ENCODE data around the gene WDPCP. TPM values are rescaled to one million over a fixed set of nuclear protein-coding genes. Genes with fewer than 3 reads are reported as not detected.
"Not testable (repeated sequence)": the region's sequence is repeated elsewhere in the genome, so short reads cannot be mapped to it uniquely, and the experiment has no call there.

Gene WDPCP
- total RNA-seq, 2 experiments from 2014 or later, result 4.9 to 6.3 TPM

- no peaks in the 10 kb centered on the region for H3K9me3 Mint-ChIP-seq
- no peaks in the 10 kb centered on the region for H3K36me3 Mint-ChIP-seq (ENCODE audit: low read depth)
- H3K4me3 Mint-ChIP-seq, result no peak overlapping the region
- ChIA-PET CTCF (no interaction called here), POLR2A (no interaction called here)
- DNase-seq, result no peak
- H3K4me1 Mint-ChIP-seq, result no peaks in the 10 kb centered on the region
- peaks cover 2% of the 10 kb centered on the region for H3K27me3 Mint-ChIP-seq
- no peak overlapping the region for H3K27ac Mint-ChIP-seq
These were observed 491.8 kb downstream of the WDPCP start for GRCh38 chr2:63096491-63096890.

GRCh38 chr2:63093502-63093901 is 494.8 kb downstream of the WDPCP start:
- CTCF ChIA-PET, result no interaction called here
- peaks cover 2% of the 10 kb centered on the region for H3K27me3 Mint-ChIP-seq
- H3K4me1 Mint-ChIP-seq, result no peaks in the 10 kb centered on the region
- no peak overlapping the region for H3K4me3 Mint-ChIP-seq
- no peaks in the 10 kb centered on the region for H3K36me3 Mint-ChIP-seq (ENCODE audit: low read depth)
- H3K9me3 Mint-ChIP-seq, result no peaks in the 10 kb centered on the region
- POLR2A ChIA-PET, result no interaction called here
- DNase-seq, result no peak
- H3K27ac Mint-ChIP-seq, result no peak overlapping the region

GRCh38 chr2:63092857-63093256 is 495.4 kb downstream of the WDPCP start:
- CTCF ChIA-PET, result no interaction called here
- POLR2A ChIA-PET, result no interaction called here
- no peak overlapping the region for H3K27ac Mint-ChIP-seq
- no peaks in the 10 kb centered on the region for H3K9me3 Mint-ChIP-seq
- no peaks in the 10 kb centered on the region for H3K36me3 Mint-ChIP-seq (ENCODE audit: low read depth)
- no peaks in the 10 kb centered on the region for H3K4me1 Mint-ChIP-seq
- no peak for DNase-seq
- H3K4me3 Mint-ChIP-seq, result no peak overlapping the region
- peaks cover 2% of the 10 kb centered on the region for H3K27me3 Mint-ChIP-seq

- Mint-ChIP-seq H3K27ac (no peak overlapping the region), H3K9me3 (no peaks in the 10 kb centered on the region), H3K36me3 (ENCODE audit: low read depth) (no peaks in the 10 kb centered on the region), H3K27me3 (peaks cover 2% of the 10 kb centered on the region), H3K4me1 (no peaks in the 10 kb centered on the region), H3K4me3 (no peak overlapping the region)
- CTCF ChIA-PET, result no interaction called here
- DNase-seq, result no peak
- POLR2A ChIA-PET, result no interaction called here
These were observed 495.9 kb downstream of the WDPCP start for GRCh38 chr2:63092401-63092800.

GRCh38 chr2:63086687-63087086 is 501.6 kb downstream of the WDPCP start:
- Mint-ChIP-seq H3K4me3 (no peak overlapping the region), H3K27me3 (peaks cover 11% of the 10 kb centered on the region), H3K27ac (no peak overlapping the region), H3K36me3 (ENCODE audit: low read depth) (no peaks in the 10 kb centered on the region), H3K4me1 (no peaks in the 10 kb centered on the region), H3K9me3 (no peaks in the 10 kb centered on the region)
- POLR2A ChIA-PET, result no interaction called here
- CTCF ChIA-PET, result no interaction called here
- no peak for DNase-seq

GRCh38 chr2:63081404-63081803 is 506.9 kb downstream of the WDPCP start:
- Mint-ChIP-seq H3K4me3 (no peak overlapping the region), H3K27ac (no peak overlapping the region), H3K36me3 (ENCODE audit: low read depth) (no peaks in the 10 kb centered on the region), H3K27me3 (peaks cover 14% of the 10 kb centered on the region), H3K9me3 (no peaks in the 10 kb centered on the region), H3K4me1 (peaks cover 5% of the 10 kb centered on the region)
- ChIA-PET CTCF (no interaction called here), POLR2A (no interaction called here)
- DNase-seq, result no peak

GRCh38 chr2:63078852-63079606 is 509.2 kb downstream of the WDPCP start:
- Mint-ChIP-seq H3K4me3 (no peak overlapping the region), H3K27ac (no peak overlapping the region), H3K9me3 (no peaks in the 10 kb centered on the region), H3K36me3 (ENCODE audit: low read depth) (no peaks in the 10 kb centered on the region), H3K27me3 (peaks cover 8% of the 10 kb centered on the region), H3K4me1 (peaks cover 5% of the 10 kb centered on the region)
- CTCF ChIA-PET, result no interaction called here
- no peak for DNase-seq
- POLR2A ChIA-PET, result no interaction called here

- H3K9me3 Mint-ChIP-seq; DNase-seq; H3K27ac Mint-ChIP-seq; H3K27me3 Mint-ChIP-seq; H3K4me1 Mint-ChIP-seq; CTCF ChIA-PET; H3K36me3 Mint-ChIP-seq (ENCODE audit: low read depth); H3K4me3 Mint-ChIP-seq; POLR2A ChIA-PET: not testable (repeated sequence)
These were observed 513.9 kb downstream of the WDPCP start for GRCh38 chr2:63074399-63074798.

GRCh38 chr2:63073994-63074393 is 514.3 kb downstream of the WDPCP start:
- no peak overlapping the region for H3K4me3 Mint-ChIP-seq
- H3K4me1 Mint-ChIP-seq, result peaks cover 5% of the 10 kb centered on the region
- ChIA-PET CTCF (no interaction called here), POLR2A (no interaction called here)
- no peaks in the 10 kb centered on the region for H3K36me3 Mint-ChIP-seq (ENCODE audit: low read depth)
- H3K9me3 Mint-ChIP-seq, result no peaks in the 10 kb centered on the region
- H3K27ac Mint-ChIP-seq, result no peak overlapping the region
- DNase-seq, result no peak
- peaks cover 9% of the 10 kb centered on the region for H3K27me3 Mint-ChIP-seq

GRCh38 chr2:63071664-63072063 is 516.6 kb downstream of the WDPCP start:
- ChIA-PET CTCF (no interaction called here), POLR2A (no interaction called here)

More at GRCh38 chr2:63071664-63072063, 516.6 kb downstream of the WDPCP start:
- no peaks in the 10 kb centered on the region for H3K9me3 Mint-ChIP-seq
- no peaks in the 10 kb centered on the region for H3K4me1 Mint-ChIP-seq
- H3K36me3 Mint-ChIP-seq (ENCODE audit: low read depth), result no peaks in the 10 kb centered on the region
- DNase-seq, result no peak
- H3K4me3 Mint-ChIP-seq, result no peak overlapping the region
- no peak overlapping the region for H3K27ac Mint-ChIP-seq
- peaks cover 20% of the 10 kb centered on the region for H3K27me3 Mint-ChIP-seq

Other genes starting within 250 kb of the WDPCP start
- gene MDH1, start 486 bp upstream of the WDPCP start, total RNA-seq, result 100 to 1,000 TPM; 190 to 192 TPM

Data from activated CD4-positive, alpha-beta memory T cell treated with anti-CD3 and anti-CD28 coated beads, Interleukin-2, amount 10 ng/mL, durations not matched to agents 7 days and 5 days (primary cell).